ENCODE results near the gene ENOX1.

Gene ENOX1

GRCh38 chr13:43401361-43401760 lies 385.4 kb downstream of the ENOX1 start:
- DNase-seq (ENCODE audit: low read depth in 2 of 3, low spot score in 2 of 3) = no peak

GRCh38 chr13:43397111-43397510 lies 389.7 kb downstream of the ENOX1 start:
- DNase-seq (ENCODE audit: low read depth in 2 of 3, low spot score in 2 of 3) = no peak

GRCh38 chr13:43391036-43391435 lies 395.7 kb downstream of the ENOX1 start:
- DNase-seq (ENCODE audit: low read depth in 2 of 3, low spot score in 2 of 3) = no peak

DNA sequence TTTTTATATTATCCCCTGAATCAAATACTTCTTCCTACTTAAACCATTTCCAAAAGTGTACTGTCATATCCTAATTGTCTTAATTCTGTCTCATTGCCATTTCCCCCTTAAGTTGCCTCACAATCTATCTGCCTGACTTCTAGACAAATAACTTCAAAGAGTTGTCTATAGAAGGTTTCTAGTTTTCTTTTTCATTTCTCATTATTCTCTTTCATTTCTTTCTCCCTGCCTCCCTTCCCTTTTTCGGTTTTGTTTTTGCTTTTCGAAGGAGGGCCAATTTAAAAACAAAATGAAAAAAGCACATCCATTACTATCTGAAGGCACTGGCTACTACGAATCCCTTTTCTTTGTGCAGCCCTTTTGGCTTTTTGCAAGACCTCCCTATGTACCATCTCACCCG lies 396.2 kb downstream of the ENOX1 start:
- no peak for DNase-seq (ENCODE audit: low read depth in 2 of 3, low spot score in 2 of 3)

DNA sequence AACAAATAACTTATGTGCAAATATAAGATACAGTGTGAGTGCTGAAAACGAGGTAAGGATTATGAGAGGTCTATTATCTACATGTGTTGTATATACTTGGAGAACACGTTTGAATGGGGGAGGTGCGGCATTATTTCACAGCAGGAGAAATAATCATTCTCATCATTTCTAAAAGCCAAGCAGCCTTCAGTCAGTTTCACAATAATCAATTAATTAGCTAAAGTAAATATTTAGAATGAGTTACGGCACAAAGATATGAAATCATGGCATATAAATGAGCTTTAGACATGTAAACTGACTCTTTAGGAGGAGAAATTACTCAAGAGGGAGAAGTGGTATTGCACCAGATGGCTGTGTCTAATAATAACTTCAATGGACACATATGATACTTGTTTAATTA lies 396.8 kb downstream of the ENOX1 start:
- no peak for DNase-seq (ENCODE audit: low read depth in 2 of 3, low spot score in 2 of 3)

- no peak for DNase-seq (ENCODE audit: low read depth in 2 of 3, low spot score in 2 of 3)
These were observed 397.2 kb downstream of the ENOX1 start for GRCh38 chr13:43389573-43389972.

DNA sequence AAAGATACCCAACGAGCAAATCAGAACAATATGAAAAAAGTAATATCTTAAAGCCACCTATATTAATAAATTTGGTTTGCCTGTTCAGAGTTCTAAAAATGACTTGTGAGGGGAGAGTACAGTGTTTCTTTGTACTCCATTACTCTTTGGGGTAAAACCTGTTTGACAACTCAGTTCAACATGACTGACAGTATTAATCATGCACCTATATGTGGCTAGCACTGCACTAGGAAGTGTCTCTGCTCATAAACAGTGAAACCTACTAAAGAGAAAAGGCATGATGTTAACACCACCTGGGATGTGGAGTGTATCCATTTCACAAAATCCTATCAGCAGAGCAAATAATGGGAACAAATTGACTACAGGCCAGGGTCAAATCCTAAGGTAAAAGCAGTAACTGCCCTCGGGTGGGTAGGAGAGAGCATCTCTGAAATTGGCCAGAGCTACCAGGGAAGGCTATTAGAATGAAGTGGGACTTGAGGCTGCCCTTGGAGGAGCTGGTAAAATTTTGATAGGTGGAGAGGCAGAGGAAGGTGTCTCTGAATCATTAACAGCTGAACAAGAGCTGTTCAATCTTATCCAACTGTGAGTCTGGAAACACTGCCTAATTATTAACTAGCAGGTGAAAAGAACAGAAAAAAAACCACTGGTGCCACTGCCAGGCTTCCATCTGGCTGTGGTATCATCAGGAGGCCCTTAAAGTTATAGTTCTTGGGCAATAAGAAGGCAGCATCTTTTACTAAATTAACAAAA lies 398.3 kb downstream of the ENOX1 start:
- no peak for DNase-seq (ENCODE audit: low read depth in 2 of 3, low spot score in 2 of 3)

- DNase-seq (ENCODE audit: low read depth in 2 of 3, low spot score in 2 of 3) = no peak
These were observed 398.9 kb downstream of the ENOX1 start for GRCh38 chr13:43387880-43388279.

GRCh38 chr13:43383498-43384165 lies 403.1 kb downstream of the ENOX1 start:
- DNase-seq (ENCODE audit: low read depth in 2 of 3, low spot score in 2 of 3) = no peak

DNA sequence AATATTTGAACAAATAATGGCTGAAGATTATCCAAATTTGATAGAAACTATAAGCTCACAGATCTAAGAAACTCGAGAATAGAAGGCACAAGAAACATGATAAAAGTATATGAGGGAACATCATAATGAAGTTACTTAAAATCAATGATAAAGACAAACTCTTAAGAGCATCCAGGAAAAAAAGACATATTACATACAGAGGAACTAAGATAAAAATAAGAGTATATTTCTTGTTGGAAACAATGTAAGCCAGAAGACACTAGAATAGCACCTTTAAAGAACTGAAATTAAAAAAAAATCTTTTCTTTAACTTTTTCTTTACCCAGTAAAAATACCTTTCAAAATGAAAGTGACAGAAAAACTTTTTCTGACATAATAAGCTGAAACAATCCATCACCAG lies 407.0 kb downstream of the ENOX1 start:
- DNase-seq (ENCODE audit: low read depth in 2 of 3, low spot score in 2 of 3) = no peak

DNA sequence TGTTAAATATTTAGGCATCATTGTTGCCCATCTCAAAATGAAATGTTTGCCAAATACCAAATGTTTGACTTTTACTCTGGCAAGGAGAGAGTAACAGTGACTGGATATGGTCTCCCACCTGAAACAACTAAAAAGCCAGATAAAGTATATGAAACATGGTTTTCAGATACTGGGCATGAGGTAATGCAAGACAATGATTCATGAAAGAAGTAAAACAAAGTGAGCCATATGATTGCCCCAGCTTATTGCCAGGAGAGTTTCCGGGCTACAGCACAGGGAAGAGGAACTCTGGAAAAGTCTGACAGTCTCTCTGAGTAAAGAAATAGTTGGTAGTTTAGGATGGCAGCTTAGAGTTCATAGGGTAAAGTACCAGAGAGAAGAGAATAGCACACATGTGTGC lies 408.8 kb downstream of the ENOX1 start:
- DNase-seq (ENCODE audit: low read depth in 2 of 3, low spot score in 2 of 3) = no peak

DNA sequence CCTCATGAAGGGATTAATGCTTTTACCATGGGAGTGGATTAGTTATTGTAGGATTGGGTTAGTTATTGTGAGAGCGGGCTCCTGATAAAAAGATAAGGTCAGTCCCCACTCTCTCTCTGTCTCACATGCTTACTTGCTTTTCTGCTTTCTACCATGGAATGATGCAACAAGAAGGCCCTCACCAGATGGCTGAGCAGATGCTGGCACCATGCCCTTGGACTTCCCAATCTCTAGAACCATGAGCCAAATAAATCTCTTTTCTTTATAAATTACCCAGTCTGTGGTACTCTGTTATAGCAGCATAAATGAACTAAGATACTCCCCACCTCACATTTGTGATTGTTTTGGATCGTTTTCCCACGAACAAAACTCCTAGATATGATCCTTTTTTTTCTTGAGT lies 409.6 kb downstream of the ENOX1 start:
- DNase-seq (ENCODE audit: low read depth in 2 of 3, low spot score in 2 of 3) = no peak

GRCh38 chr13:43376596-43376995 lies 410.2 kb downstream of the ENOX1 start:
- no peak for DNase-seq (ENCODE audit: low read depth in 2 of 3, low spot score in 2 of 3)

DNA sequence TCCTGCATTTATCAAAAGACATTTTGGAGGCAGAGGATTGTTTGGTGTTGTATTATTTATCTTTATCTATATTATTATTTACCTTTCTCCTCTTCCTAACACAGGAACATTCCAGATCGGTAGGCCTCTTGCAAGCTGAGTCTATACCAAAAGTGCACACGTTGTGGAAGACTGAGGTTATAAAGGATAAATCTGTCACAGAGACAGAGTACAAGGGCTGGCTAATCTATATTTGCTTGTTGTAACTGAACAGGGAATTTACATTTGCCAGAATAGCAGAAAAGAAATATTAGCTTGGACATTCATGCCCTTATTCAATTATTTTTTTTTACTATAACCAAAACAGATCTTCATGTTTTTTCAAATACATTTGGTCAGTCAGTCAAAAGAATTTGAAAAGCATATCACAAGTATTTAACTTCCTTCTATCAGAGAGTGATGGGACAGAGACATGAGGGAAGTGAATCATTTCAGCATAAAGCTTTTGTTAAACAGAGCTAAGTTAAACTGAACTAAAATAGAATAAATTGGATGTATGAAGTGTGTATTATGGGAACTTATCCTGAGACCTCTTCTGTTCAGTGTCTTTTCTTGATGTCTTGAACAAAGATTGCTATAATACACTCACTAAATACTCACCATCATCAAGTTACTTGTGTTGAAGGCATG lies 410.8 kb downstream of the ENOX1 start:
- no peak for DNase-seq (ENCODE audit: low read depth in 2 of 3, low spot score in 2 of 3)

GRCh38 chr13:43374621-43375020 lies 412.2 kb downstream of the ENOX1 start:
- DNase-seq (ENCODE audit: low read depth in 2 of 3, low spot score in 2 of 3) = no peak

DNA sequence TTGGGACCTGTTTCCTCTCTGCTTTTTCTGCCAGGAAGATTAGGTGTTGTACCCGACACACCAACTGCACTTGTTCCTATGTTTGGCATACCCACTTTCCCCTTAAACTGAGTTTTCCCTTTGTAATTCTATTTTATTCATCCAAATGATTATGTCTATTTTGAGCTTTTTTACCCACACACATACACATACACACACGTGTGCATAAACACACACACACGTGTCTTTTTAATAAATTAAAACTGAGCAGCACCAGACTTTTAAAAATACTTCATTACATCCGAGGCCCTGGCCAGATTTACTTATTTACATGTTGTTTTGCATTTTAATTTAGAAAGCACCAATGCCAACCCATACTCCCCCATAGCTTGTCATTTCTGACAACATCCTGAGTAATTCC lies 413.4 kb downstream of the ENOX1 start:
- no peak for DNase-seq (ENCODE audit: low read depth in 2 of 3, low spot score in 2 of 3)

- DNase-seq (ENCODE audit: low read depth in 2 of 3, low spot score in 2 of 3) = no peak
These were observed 415.9 kb downstream of the ENOX1 start for GRCh38 chr13:43370842-43371241.

DNA sequence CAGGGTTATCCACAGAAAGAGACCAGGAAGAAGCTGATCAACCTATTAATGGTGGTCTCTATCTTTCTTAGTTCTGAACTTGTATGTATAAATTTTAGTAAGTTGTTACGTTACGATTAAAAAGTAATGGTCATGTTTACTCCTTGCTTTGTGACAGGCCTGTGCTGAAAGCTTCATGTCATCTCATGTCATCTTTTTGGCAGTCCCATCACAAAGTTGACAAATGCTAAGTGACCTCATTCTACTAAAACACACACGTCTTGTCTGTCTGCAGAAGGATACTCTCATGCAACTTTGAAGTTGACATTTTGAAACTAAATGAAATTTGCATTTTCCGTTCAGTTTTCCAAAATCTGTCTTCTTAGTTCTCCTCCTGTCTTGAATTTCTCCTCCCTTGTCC lies 417.5 kb downstream of the ENOX1 start:
- no peak for DNase-seq (ENCODE audit: low read depth in 2 of 3, low spot score in 2 of 3)

DNA sequence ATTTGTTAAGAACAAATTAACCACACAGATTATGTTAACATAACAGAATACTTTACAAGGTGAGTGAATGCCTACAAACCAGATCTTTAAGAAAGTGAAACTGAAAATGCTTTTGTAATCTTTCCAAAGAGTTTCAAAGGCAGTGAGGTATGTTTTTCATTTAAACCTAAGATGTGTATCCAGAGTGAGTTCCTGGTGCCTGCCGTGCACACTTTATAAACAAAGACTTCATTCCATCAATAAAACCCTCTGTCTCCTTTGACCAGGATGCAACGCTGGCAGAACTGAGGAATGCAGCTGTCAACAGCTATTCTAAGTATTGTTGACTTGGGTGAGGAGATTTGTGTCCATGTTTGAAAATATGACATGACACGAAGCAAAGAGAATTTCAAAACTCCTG lies 418.8 kb downstream of the ENOX1 start:
- DNase-seq (ENCODE audit: low read depth in 2 of 3, low spot score in 2 of 3) = no peak

- DNase-seq (ENCODE audit: low read depth in 2 of 3, low spot score in 2 of 3) = no peak
These were observed 421.8 kb downstream of the ENOX1 start for GRCh38 chr13:43365039-43365344.

GRCh38 chr13:43364210-43365038 lies 422.3 kb downstream of the ENOX1 start:
- no peak for DNase-seq (ENCODE audit: low read depth in 2 of 3, low spot score in 2 of 3)

All from activated CD8-positive, alpha-beta memory T cell treated with anti-CD3 and anti-CD28 coated beads for 48 hours (primary cell).